CD14-positive monocyte (primary cell): ENCODE measurements around the gene SRP9. TPM values are rescaled to one million over a fixed set of nuclear protein-coding genes. Genes with fewer than 3 reads are reported as not detected.

Experiments used
- DNase-seq, 3 donors: peaks; one replicate each; pipeline ENCODE4 v3.0.0-alpha.2; 2011 to 2022
- H2AFZ ChIP-seq: 2 replicates; pipeline ENCODE4 v1.6.0; 2012; ENCODE audit warnings: mild to moderate bottlenecking, low read depth, low read length, inconsistent platforms; ENCODE audit not compliant: insufficient read depth, poor library complexity, severe bottlenecking
- H3K27ac ChIP-seq, 2 donors: 1 replicate in 1 of 2; 2 replicates in 1 of 2; pipeline ENCODE4 v1.5.1; 2012 to 2013; ENCODE audit warnings: low read length in 2 of 2, control low read depth in 1 of 2, inconsistent platforms in 1 of 2, low read depth in 1 of 2, mild to moderate bottlenecking in 1 of 2
- H3K27me3 ChIP-seq, 2 donors: one replicate each; pipeline versions ENCODE4 v1.6.0 to v1.6.1; 2011 to 2013; ENCODE audit warnings: low read length in 2 of 2; ENCODE audit not compliant: control insufficient read depth in 2 of 2, insufficient read depth in 2 of 2
- H3K36me3 ChIP-seq, 2 donors: replicated peaks in 1 of 2; 1 replicate in 1 of 2; 2 replicates in 1 of 2; pipeline versions ENCODE4 v1.5.1 to v1.6.1; 2012 to 2013; ENCODE audit warnings: low read length in 2 of 2, control low read depth in 1 of 2, inconsistent platforms in 1 of 2, mild to moderate bottlenecking in 1 of 2; ENCODE audit not compliant: insufficient read depth in 2 of 2, control insufficient read depth in 1 of 2
- H3K4me1 ChIP-seq, 2 donors: 1 replicate in 1 of 2; 2 replicates in 1 of 2; pipeline versions ENCODE4 v1.5.1 to v1.6.1; 2012 to 2013; ENCODE audit warnings: low read length in 2 of 2, control low read depth in 1 of 2, inconsistent platforms in 1 of 2, mild to moderate bottlenecking in 1 of 2, moderate library complexity in 1 of 2; ENCODE audit not compliant: insufficient read depth in 2 of 2, control insufficient read depth in 1 of 2
- H3K4me2 ChIP-seq: replicated peaks from 2 replicates; pipeline ENCODE3; 2012; ENCODE audit warnings: low read length, moderate library complexity, mild to moderate bottlenecking; ENCODE audit not compliant: poor library complexity, severe bottlenecking; ENCODE audit errors: extremely low read depth
- H3K4me3 ChIP-seq, 3 experiments: fragments of 200-600 bp in 1 of 3; sonication (generic) in 1 of 3; replicated peaks in 1 of 3; 1 replicate in 2 of 3; 2 replicates in 1 of 3; pipeline ENCODE4 v1.5.1; 2011 to 2013; ENCODE audit warnings: low read length in 3 of 3, mild to moderate bottlenecking in 3 of 3, control low read depth in 2 of 3, low read depth in 2 of 3, inconsistent platforms in 1 of 3, moderate library complexity in 1 of 3
- H3K79me2 ChIP-seq: 2 replicates; pipeline ENCODE4 v1.6.0; 2012; ENCODE audit warnings: mild to moderate bottlenecking, control low read depth, inconsistent platforms, low read length, moderate library complexity; ENCODE audit not compliant: insufficient read depth
- H3K9ac ChIP-seq: 2 replicates; pipeline ENCODE4 v1.6.0; 2017; ENCODE audit warnings: low read length, mild to moderate bottlenecking; ENCODE audit not compliant: insufficient read depth, poor library complexity, severe bottlenecking
- H3K9me3 ChIP-seq, 2 donors: replicated peaks in 1 of 2; 1 replicate in 1 of 2; 2 replicates in 1 of 2; pipeline versions ENCODE4 v1.5.1 to v1.6.1; 2012 to 2013; ENCODE audit warnings: low read length in 2 of 2, control low read depth in 1 of 2; ENCODE audit not compliant: control insufficient read depth in 1 of 2, insufficient read depth in 1 of 2
- H4K20me1 ChIP-seq: 2 replicates; pipeline ENCODE4 v1.6.0; 2012; ENCODE audit warnings: mild to moderate bottlenecking, low read length, control low read depth, moderate library complexity; ENCODE audit not compliant: insufficient read depth
- H3K27ac Mint-ChIP-seq, 7 donors: one replicate each; pipeline ENCODE4 v1.8.0; 2020; ENCODE audit warnings: mild to moderate bottlenecking in 7 of 7, mixed read lengths in 7 of 7, moderate library complexity in 6 of 7, inconsistent platforms in 2 of 7
- H3K27me3 Mint-ChIP-seq, 3 donors: one replicate each; pipeline ENCODE4 v1.8.0; 2021 to 2022; ENCODE audit warnings: low read depth in 3 of 3, mild to moderate bottlenecking in 3 of 3, mixed read lengths in 3 of 3, moderate library complexity in 3 of 3, inconsistent platforms in 1 of 3
- H3K36me3 Mint-ChIP-seq, 2 donors: one replicate each; pipeline ENCODE4 v1.8.0; 2020; ENCODE audit warnings: mixed read lengths in 2 of 2, inconsistent platforms in 1 of 2, mild to moderate bottlenecking in 1 of 2
- H3K4me1 Mint-ChIP-seq: one replicate; pipeline ENCODE4 v1.8.0; 2020; ENCODE audit warnings: mild to moderate bottlenecking, mixed read lengths
- H3K4me3 Mint-ChIP-seq, 2 donors: one replicate each; pipeline ENCODE4 v1.8.0; 2020; ENCODE audit warnings: mild to moderate bottlenecking in 2 of 2, mixed read lengths in 2 of 2, moderate library complexity in 1 of 2
- H3K9me3 Mint-ChIP-seq, 7 donors: one replicate each; pipeline ENCODE4 v1.8.0; 2020 to 2022; ENCODE audit warnings: mixed read lengths in 7 of 7, mild to moderate bottlenecking in 6 of 7, moderate library complexity in 6 of 7, inconsistent platforms in 2 of 7
- WGBS: methylation state at CpG from one replicate; pipeline ENCODE4 v1.1.5; 2013; ENCODE audit warnings: missing lambda C conversion rate; ENCODE audit not compliant: insufficient coverage; 5-methylcytosine and 5-hydroxymethylcytosine counted together
- intact Hi-C, 2 donors: fragments of 100-400 bp; cut with micrococcal nuclease; formaldehyde crosslinking; loops; one replicate each; pipeline versions ENCODE4 v1.15.0 to v1.15.1; 2023
- polyA plus RNA-seq, 3 donors: library from polyadenylated mRNA; depleted of rRNA in 1 of 3; unstranded in 2 of 3; stranded (reverse) in 1 of 3; fragments of 300-500 nt in 2 of 3; fragments of >200 nt in 1 of 3; fragmentation: Illumina TruSeq in 2 of 3; gene quantifications; 1 replicate in 2 of 3; 2 replicates in 1 of 3; pipeline ENCODE4 v1.2.3, GENCODE V29; 2012 to 2021
- TF ChIP-seq, protein P1 (sequence below): fragments of 200-600 bp; IDR thresholded peaks from one replicate; pipeline ENCODE4 v1.8.0; 2022; ENCODE audit warnings: antibody characterized with exemption, mild to moderate bottlenecking

The SRP9 gene
- polyA plus RNA-seq, 3 donors = 89.5 to 329 (median 281) TPM

DNA sequence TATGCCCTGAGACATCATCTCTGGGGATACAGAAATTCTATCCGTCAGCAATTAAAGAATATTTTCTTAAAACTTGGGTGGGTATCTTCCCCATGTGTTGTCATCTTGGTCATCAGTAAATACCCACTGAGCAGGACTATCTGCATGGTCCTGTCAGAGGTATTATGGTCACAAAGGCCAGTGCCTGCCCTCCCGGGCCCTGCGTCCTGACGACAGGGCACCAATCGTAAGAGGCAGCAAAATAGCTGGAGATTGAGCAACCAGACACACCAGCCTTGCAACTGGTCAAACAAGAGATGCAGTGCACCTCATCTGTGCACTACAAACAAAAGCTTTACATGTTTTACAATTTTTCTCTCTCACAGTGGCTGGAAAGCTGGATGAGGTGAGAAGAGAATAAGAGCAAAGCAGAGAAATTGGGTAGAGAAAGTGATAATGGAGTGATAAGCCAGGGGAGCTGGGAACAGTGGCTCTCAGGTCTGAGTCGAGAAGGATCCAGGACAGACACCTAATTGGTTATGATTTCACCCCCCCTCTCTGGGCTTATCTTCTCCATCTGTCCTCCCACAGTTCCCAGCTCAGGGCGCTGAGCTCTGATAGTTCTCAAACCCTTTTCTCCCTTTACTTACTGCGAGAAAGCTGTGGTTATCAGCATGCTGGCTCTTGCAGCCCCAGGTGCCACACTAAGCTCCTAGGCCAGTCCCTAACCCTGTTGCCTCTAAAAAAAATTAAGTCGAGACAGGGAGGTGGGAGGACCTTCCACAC is 8.8 kb upstream of the SRP9 start:
- TF ChIP-seq, protein P1, sequence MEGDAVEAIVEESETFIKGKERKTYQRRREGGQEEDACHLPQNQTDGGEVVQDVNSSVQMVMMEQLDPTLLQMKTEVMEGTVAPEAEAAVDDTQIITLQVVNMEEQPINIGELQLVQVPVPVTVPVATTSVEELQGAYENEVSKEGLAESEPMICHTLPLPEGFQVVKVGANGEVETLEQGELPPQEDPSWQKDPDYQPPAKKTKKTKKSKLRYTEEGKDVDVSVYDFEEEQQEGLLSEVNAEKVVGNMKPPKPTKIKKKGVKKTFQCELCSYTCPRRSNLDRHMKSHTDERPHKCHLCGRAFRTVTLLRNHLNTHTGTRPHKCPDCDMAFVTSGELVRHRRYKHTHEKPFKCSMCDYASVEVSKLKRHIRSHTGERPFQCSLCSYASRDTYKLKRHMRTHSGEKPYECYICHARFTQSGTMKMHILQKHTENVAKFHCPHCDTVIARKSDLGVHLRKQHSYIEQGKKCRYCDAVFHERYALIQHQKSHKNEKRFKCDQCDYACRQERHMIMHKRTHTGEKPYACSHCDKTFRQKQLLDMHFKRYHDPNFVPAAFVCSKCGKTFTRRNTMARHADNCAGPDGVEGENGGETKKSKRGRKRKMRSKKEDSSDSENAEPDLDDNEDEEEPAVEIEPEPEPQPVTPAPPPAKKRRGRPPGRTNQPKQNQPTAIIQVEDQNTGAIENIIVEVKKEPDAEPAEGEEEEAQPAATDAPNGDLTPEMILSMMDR = no peak
- Histone ChIP-seq H3K27me3 (no peaks in the 10 kb centered on the region), H3K9ac (no peak overlapping the region), H3K36me3 (no peaks in the 10 kb centered on the region), H2AFZ (no peak overlapping the region), H3K79me2 (no peaks in the 10 kb centered on the region), H3K9me3 (no peaks in the 10 kb centered on the region), H3K4me2 (no peak overlapping the region), H3K4me1 (peaks cover 8 to 9% of the 10 kb centered on the region in 2 donors), H4K20me1 (no peaks in the 10 kb centered on the region), H3K4me3 (no peak overlapping the region), H3K27ac (no peak overlapping the region)
- H3K9me3 Mint-ChIP-seq = no peaks in the 10 kb centered on the region
- peaks cover 0 to 2% (median 0%) of the 10 kb centered on the region in 3 donors for H3K27me3 Mint-ChIP-seq
- peak overlapping the region in 1 of 7 donors; percentile 1 for H3K27ac Mint-ChIP-seq
- H3K4me1 Mint-ChIP-seq = peaks cover 12% of the 10 kb centered on the region
- H3K4me3 Mint-ChIP-seq = no peak overlapping the region
- intact Hi-C loops = no loop called here
- DNase-seq = no peak
- no peaks in the 10 kb centered on the region for H3K36me3 Mint-ChIP-seq
- 91% methylated on average over 3 of the region's 9 CpGs for WGBS

GRCh38 chr1:225769687-225770086 is 7.9 kb upstream of the SRP9 start:
- no peak overlapping the region for H3K4me2 ChIP-seq

More at GRCh38 chr1:225769687-225770086, 7.9 kb upstream of the SRP9 start:
- H3K4me1 ChIP-seq = peaks cover under 1 to 3% of the 10 kb centered on the region in 2 donors
- H4K20me1 ChIP-seq = no peaks in the 10 kb centered on the region
- no peak for DNase-seq
- Mint-ChIP-seq H3K4me3 (no peak overlapping the region), H3K4me1 (peaks cover 4% of the 10 kb centered on the region), H3K9me3 (peaks cover 0 to 1% (median 0%) of the 10 kb centered on the region in 7 donors), H3K27me3 (peaks cover 0 to 2% (median 0%) of the 10 kb centered on the region in 3 donors), H3K36me3 (no peaks in the 10 kb centered on the region), H3K27ac (peak overlapping the region in 1 of 7 donors; percentile 37)
- TF ChIP-seq, protein P1 = no peak
- H3K4me3 ChIP-seq = no peak overlapping the region
- 100% methylated on average over 1 of the region's 5 CpGs for WGBS
- H3K9me3 ChIP-seq = no peaks in the 10 kb centered on the region
- no peaks in the 10 kb centered on the region for H3K36me3 ChIP-seq
- H3K9ac ChIP-seq = no peak overlapping the region
- H3K27ac ChIP-seq = no peak overlapping the region
- intact Hi-C loops = loop anchor here in 1 of 2 donors (5.0 to 10.0 kb wide), 3 partner anchors 143 to 292 kb away; no protein-coding TSS in a partner anchor
- H3K27me3 ChIP-seq = no peaks in the 10 kb centered on the region
- no peak overlapping the region for H2AFZ ChIP-seq
- H3K79me2 ChIP-seq = no peaks in the 10 kb centered on the region
